ENCODE results near the gene TRIM62. TPM values are rescaled to one million over a fixed set of nuclear protein-coding genes. Genes with fewer than 3 reads are reported as not detected.

Gene TRIM62
- total RNA-seq, 1 donor: 12.3 TPM

GRCh38 chr1:33182401-33182841 is 578 bp upstream of the TRIM62 start:
- Histone ChIP-seq H3K27me3 (ENCODE audit: insufficient read depth, low read length) (peaks cover 6% of the 10 kb centered on the region), H3K9me3 (ENCODE audit: low read depth, low read length) (no peaks in the 10 kb centered on the region), H2AFZ (ENCODE audit: low read length) (peak overlapping the region; percentile 58), H3K27ac (ENCODE audit: low read depth, low read length) (no peak overlapping the region), H3K4me1 (ENCODE audit: insufficient read depth, low read length) (peaks cover 13% of the 10 kb centered on the region), H3K4me3 (ENCODE audit: insufficient read depth, low read length) (peak overlapping the region; percentile 85), H4K20me1 (ENCODE audit: insufficient read depth, low read length) (peaks cover 10% of the 10 kb centered on the region), H3K4me2 (ENCODE audit: insufficient read depth, low read length) (peak overlapping the region; percentile 93), H3K36me3 (ENCODE audit: insufficient read depth, low read length) (no peaks in the 10 kb centered on the region), H3K79me2 (ENCODE audit: insufficient read depth, low read length) (peaks cover 24% of the 10 kb centered on the region)
- TF ChIP-seq, protein P1, sequence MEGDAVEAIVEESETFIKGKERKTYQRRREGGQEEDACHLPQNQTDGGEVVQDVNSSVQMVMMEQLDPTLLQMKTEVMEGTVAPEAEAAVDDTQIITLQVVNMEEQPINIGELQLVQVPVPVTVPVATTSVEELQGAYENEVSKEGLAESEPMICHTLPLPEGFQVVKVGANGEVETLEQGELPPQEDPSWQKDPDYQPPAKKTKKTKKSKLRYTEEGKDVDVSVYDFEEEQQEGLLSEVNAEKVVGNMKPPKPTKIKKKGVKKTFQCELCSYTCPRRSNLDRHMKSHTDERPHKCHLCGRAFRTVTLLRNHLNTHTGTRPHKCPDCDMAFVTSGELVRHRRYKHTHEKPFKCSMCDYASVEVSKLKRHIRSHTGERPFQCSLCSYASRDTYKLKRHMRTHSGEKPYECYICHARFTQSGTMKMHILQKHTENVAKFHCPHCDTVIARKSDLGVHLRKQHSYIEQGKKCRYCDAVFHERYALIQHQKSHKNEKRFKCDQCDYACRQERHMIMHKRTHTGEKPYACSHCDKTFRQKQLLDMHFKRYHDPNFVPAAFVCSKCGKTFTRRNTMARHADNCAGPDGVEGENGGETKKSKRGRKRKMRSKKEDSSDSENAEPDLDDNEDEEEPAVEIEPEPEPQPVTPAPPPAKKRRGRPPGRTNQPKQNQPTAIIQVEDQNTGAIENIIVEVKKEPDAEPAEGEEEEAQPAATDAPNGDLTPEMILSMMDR (IDR thresholded peaks at IDR 0.05; ENCODE audit: extremely low read depth, low read depth, low read length): no peak
- peak; percentile 84 for DNase-seq (ENCODE audit: insufficient read length, low spot score, missing footprints)

DNA sequence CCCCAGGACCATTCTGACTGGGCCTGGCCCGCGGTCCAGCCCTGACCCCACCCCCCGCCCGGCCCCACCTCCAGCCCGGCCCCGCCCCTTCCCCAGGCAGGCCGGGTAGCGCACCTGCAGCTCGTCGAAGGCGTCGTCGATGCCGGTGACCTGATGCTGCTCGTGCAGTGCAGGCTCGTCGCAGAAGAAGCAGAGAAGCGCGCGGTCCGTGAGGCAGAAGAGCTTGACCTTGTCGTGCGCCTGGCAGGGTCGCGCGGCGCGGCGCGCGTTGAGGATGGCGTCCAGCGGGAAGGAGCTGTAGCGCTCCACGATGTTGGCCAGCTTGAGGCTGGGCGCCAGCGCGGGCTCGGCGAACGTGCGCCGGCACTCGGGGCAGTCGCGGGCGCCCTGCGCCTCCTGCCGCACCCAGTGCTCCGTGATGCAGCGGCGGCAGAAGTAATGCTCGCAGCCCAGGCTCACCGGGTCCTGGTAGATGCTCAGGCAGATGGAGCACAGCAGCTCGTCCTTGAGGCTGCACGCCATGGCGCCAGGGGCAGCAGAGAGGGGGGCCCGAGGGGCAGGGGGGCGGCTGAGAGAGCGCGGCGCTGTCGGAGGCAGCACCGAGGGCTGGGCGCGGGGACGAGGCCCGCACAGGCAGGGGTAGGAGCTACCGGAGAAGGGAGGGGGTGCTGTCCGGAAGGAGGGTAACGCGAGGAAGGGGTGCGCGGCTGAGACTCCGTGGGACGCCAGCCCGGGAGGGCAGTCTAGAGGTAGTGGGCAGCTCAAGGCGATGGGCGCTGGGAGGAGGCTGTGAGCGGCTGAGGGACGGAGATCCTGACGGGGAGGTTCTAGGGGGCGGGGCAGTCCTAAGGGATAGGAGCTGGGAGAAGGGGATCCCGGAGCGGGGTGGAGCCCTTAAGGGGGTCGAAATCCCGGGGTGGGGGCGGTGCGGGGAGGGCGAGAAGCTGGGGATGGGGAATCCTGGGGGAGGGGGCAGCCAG is 642 bp downstream of the TRIM62 start:
- peaks cover 27% of the 10 kb centered on the region for H3K79me2 ChIP-seq (ENCODE audit: insufficient read depth, low read length)
- H2AFZ ChIP-seq (ENCODE audit: low read length): peak overlapping the region; percentile 77
- DNase-seq (ENCODE audit: insufficient read length, low spot score, missing footprints): peak; percentile 99
- peaks cover 10% of the 10 kb centered on the region for H4K20me1 ChIP-seq (ENCODE audit: insufficient read depth, low read length)
- H3K9me3 ChIP-seq (ENCODE audit: low read depth, low read length): no peaks in the 10 kb centered on the region
- H3K36me3 ChIP-seq (ENCODE audit: insufficient read depth, low read length): no peaks in the 10 kb centered on the region
- peaks cover 6% of the 10 kb centered on the region for H3K27me3 ChIP-seq (ENCODE audit: insufficient read depth, low read length)
- peaks cover 24% of the 10 kb centered on the region for H3K4me1 ChIP-seq (ENCODE audit: insufficient read depth, low read length)
- H3K27ac ChIP-seq (ENCODE audit: low read depth, low read length): no peak overlapping the region
- peak overlapping the region; percentile 85 for H3K4me3 ChIP-seq (ENCODE audit: insufficient read depth, low read length)
- TF ChIP-seq, protein P1 (IDR thresholded peaks at IDR 0.05; ENCODE audit: extremely low read depth, low read depth, low read length): no peak
- H3K4me2 ChIP-seq (ENCODE audit: insufficient read depth, low read length): peak overlapping the region; percentile 93

GRCh38 chr1:33180226-33180910 is 1.5 kb downstream of the TRIM62 start:
- Histone ChIP-seq H3K9me3 (ENCODE audit: low read depth, low read length) (no peaks in the 10 kb centered on the region), H3K27ac (ENCODE audit: low read depth, low read length) (no peak overlapping the region), H3K4me2 (ENCODE audit: insufficient read depth, low read length) (peak overlapping the region; percentile 92), H3K79me2 (ENCODE audit: insufficient read depth, low read length) (peaks cover 27% of the 10 kb centered on the region), H3K4me1 (ENCODE audit: insufficient read depth, low read length) (peaks cover 27% of the 10 kb centered on the region), H3K4me3 (ENCODE audit: insufficient read depth, low read length) (peak overlapping the region; percentile 85), H3K36me3 (ENCODE audit: insufficient read depth, low read length) (peaks cover 1% of the 10 kb centered on the region), H2AFZ (ENCODE audit: low read length) (peak overlapping the region; percentile 78), H4K20me1 (ENCODE audit: insufficient read depth, low read length) (peaks cover 10% of the 10 kb centered on the region), H3K27me3 (ENCODE audit: insufficient read depth, low read length) (peaks cover 6% of the 10 kb centered on the region)
- DNase-seq (ENCODE audit: insufficient read length, low spot score, missing footprints): no peak
- TF ChIP-seq, protein P1 (IDR thresholded peaks at IDR 0.05; ENCODE audit: extremely low read depth, low read depth, low read length): no peak

Data from osteoblast (primary cell).